Left renal cortex interstitium (tissue), 4 donors: ENCODE measurements around the gene RFLNA. TPM values are rescaled to one million over a fixed set of nuclear protein-coding genes. Genes with fewer than 3 reads are reported as not detected.

Experiments
- DNase-seq, 4 donors: peaks; one replicate each; pipeline ENCODE4 v3.0.0-alpha.2; 2013; ENCODE audit warnings: low read depth in 4 of 4, low spot score in 2 of 4, missing footprints in 1 of 4
- polyA plus RNA-seq, 4 donors: library from polyadenylated mRNA; unstranded; fragments of 120-200 nt; gene quantifications; one replicate each; pipeline ENCODE4 v1.2.1, GENCODE V29; 2013; ENCODE audit not compliant: insufficient read length in 4 of 4

The RFLNA gene
- polyA plus RNA-seq, 4 donors, result 6.4 to 10.8 (median 7.9) TPM

DNA sequence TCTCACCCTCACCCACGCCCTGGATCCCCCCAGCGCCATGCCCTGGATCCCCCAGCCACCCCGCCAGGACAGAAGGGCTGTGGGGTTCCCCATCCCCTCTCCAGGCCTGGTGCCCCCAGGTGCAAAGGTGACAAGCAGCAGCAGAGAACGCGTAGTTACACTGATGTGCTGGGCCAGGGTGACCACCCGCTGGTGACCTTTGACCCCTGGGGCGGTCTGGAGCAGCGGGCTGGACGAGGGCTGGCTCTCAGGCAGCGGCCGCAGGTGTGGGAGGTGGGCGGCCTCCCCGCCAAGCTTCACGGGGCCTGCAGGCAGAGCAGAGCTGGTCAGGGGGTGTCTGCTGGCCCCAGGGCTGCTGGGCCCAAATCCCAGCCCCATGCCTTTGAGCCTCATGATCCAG is 40.1 kb downstream of the RFLNA start:
- DNase-seq, result no peak

DNA sequence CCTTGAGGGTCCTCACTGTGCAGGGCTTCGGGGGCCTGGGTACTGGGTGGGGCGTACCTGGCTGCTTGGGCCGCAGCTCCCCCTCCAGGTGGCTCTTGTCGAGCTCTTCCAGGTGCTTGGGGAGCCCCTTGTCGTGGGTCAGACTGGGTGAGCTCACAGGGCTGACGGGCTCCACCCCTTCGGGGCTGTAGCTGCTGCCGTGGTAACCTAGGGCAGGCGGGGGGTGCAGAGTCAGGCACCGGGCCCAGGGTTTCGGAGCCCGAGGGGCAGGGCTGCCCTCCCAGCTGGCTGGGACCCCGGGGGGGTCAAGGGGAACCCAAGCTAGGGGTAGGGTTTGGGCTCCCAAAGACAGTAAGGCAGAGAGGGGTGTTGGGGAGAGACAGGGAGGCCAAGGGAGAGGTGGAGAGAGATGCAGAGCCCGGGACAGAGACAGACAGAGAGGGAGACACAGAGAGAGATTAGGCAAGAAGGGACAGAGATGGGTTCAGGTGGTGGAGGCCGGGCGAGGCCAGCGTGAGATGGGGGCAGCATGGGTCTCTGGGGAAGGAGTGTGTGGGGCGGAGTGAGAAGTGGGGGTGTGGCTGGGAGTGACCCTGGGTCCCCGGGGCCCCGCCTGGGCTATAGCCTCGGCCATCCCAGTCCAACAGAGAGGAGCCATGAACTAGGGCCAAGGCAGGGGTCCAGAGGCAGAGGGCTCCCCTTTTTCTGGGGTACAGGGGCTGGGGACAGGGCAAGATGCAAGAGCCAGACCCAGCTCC is 40.7 kb downstream of the RFLNA start:
- DNase-seq, result no peak

DNA sequence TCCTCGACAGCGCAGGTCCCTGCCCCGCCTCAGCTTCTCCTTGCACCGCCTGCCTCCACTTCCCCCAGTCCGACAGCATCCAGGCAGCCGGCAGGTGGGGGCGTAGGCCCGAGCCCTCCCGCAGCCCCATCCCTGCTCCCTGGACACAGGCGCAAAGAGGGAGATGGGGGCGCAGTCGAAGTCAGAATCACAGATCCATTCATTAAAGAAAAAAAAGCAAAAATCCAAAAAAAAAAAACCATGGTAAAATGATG is 41.2 kb downstream of the RFLNA start:
- DNase-seq, result no peak

GRCh38 chr12:124336742-124337520 is 42.0 kb downstream of the RFLNA start:
- DNase-seq, result no peak

- DNase-seq, result no peak
These were observed 42.7 kb downstream of the RFLNA start for GRCh38 chr12:124337622-124338021.

- no peak for DNase-seq
These were observed 43.6 kb downstream of the RFLNA start for GRCh38 chr12:124338448-124338847.

DNA sequence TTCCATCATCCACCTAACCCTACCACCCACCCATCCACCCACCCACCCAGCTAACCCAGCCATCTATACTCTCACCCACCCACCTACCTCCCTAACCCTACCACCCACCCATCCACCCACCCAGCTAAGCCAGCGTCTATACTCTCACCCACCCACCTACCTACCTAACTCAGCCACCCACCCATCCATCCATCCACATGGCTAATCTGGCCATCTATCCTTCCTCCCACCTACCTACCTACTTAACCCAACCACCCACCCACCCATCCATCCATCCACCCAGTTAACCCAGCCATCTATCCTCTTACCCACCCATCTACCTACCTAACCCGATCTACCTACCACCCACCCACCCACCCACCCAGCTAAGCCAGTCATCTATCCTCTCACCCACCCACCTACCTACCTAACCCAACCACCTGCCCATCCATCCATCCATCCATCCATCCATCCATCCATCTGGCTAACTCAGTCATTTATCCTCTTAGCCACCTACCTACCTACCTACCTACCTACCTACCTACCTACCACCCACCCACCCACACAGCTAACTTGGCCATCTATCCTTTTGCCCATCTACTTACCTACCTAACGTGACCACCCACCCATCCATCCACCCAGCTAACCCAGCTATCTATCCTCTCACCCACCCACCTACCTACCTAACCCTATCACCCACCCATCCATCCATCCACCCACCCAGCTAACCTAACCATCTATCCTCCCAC is 44.1 kb downstream of the RFLNA start:
- DNase-seq, result no peak

- no peak for DNase-seq
These were observed 45.4 kb downstream of the RFLNA start for GRCh38 chr12:124340080-124340900.

DNA sequence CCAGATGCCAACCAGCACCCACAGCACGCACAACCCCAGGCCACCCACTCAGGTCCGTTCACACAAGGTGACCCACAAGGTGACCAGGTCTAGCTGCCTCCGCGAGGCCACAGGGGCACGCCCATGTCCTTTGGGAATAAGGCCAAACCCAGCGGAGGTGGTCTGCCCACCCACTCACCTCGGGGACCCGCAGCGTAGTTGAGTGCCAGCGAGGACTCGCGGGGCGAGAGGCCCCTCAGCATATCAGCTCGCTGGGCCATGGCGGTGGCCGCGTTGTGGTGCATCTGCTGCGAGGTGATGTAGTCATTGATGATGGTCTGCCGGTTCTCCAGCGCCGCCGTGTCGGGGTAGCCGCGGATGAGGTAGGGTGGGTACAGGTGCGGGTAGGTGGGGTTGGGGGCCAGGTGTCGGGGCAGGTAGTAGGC is 46.8 kb downstream of the RFLNA start:
- DNase-seq, result no peak

DNA sequence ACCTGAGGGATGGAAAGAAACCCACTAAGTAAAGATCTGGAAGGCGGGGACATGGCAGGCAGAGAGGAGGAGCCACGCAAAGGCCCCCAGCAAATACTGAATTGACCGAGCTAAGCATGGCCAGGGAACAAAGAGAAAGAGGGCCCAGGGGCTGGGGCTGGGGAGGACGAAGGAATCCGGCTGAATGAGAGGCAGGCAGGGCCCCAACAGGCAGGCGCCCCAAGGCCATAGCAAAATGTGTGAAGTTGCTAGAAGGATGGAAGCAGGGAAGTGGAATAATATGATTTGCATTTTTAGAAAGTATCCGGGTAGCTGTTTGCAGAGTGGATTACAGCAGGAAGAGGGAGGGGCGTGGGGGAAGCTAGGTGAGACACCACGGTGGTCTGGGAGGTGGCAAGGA is 49.1 kb downstream of the RFLNA start:
- DNase-seq, result no peak

- DNase-seq, result no peak
These were observed 49.6 kb downstream of the RFLNA start for GRCh38 chr12:124344526-124344925.

GRCh38 chr12:124345795-124346194 is 50.9 kb downstream of the RFLNA start:
- DNase-seq, result no peak

- no peak for DNase-seq
These were observed 51.7 kb downstream of the RFLNA start for GRCh38 chr12:124346425-124347168.

- no peak for DNase-seq
These were observed 52.4 kb downstream of the RFLNA start for GRCh38 chr12:124347335-124347734.

- no peak for DNase-seq
These were observed 53.1 kb downstream of the RFLNA start for GRCh38 chr12:124347805-124348658.

DNA sequence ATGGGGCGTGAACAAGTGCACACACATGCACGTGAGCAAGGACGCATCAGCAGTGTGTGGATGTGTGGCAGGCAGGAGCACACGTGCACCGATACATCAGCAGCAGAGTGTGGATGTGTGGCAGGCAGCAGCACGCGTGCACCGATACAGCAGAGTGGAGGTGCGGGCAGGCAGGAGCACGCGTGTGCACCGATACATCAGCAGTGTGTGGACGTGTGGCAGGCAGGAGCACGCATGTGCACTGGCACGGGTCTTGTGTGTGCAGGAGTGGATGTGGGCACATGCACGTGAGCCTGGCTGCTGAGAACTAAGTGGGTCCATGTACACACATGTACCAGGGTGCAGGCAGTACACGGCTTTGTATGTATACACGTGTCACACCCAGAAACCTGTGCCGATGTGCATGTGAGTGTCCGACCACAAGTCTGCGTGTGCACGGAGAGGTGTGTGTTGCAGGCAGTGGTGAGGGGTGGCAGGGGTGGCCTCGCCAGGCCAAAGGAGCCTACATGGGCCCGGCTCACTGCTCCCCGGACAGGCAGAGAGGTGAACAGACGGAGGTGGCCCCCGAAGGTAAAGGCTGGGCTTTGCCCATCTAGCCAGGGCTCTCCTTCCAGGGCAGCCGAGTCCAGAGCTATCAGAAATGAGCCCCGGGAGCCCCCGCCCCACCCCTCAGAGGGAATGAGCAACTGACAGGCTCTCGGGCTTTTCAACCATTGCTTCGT is 53.9 kb downstream of the RFLNA start:
- no peak for DNase-seq

DNA sequence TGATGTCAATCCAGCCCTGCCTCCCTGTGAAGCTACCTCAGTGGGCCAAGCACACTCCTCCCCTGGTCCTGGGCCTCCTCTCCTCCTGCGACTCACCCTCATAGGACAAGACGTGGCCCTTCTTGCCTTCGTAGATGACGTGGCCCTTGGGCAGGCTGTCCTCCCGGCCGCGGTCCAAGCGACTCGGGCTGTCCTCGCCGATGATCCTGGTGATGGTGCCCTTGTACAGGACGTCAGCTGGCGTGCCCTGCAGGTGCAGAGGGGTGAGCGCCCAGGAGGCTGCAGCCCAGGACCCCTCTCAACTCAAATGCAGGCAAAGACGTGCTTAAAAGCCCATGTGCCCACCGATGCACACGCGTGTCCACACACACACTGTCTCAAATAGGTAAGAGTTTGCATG is 55.6 kb downstream of the RFLNA start:
- no peak for DNase-seq

DNA sequence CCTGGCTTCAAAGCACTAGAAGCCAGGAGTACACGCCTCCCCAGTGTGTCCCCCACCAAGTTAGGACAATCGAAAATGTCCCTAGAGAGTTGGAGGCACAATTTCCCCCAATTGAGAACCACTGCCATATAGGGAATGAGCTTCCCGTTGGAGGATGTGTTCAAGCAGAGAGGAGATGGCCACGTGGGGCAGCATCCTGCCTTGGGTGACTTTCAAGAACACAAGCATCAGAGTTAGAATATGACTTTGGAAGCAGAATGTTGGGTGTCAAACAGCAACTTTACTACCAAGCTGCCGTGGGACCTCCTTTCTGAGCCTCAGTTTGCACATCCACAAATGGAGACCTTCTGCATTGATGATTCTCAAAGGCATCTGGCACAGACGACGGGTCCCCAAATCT is 56.5 kb downstream of the RFLNA start:
- no peak for DNase-seq

GRCh38 chr12:124352257-124352656 is 57.4 kb downstream of the RFLNA start:
- DNase-seq, result no peak
